ENCODE data around the gene MGAT3. TPM values are rescaled to one million over a fixed set of nuclear protein-coding genes. Genes with fewer than 3 reads are reported as not detected.

The MGAT3 gene
- total and polyA plus RNA-seq, 2 of the 13 experiments (the other 11 are each of a cell fraction or from before 2014, with no cell fraction given), result 0.11 to 0.15 TPM

GRCh38 chr22:39498802-39499201 is 42.0 kb downstream of the MGAT3 start (continued):
- TF ChIP-seq MAZ (IDR thresholded peaks at IDR 0.05; ENCODE audit: borderline replicate concordance, low read depth, low read length) (no peak), MAZ (CRISPR knock-in tag; IDR thresholded peaks at IDR 0.05; ENCODE audit: low read depth) (peak; percentile 60; the same call in 1 of the 2 replicates), SAP130 (CRISPR knock-in tag; IDR thresholded peaks at IDR 0.05; ENCODE audit: low read depth) (peak; percentile 46; the same call in 1 of the 2 replicates), TCF7 (IDR thresholded peaks at IDR 0.05; ENCODE audit: low read depth) (0 out of 2 replicates have a peak, but pooled peaks have one; percentile 20), ZMYM2 (CRISPR knock-in tag; IDR thresholded peaks at IDR 0.05) (no peak), SOX5 (CRISPR knock-in tag; IDR thresholded peaks at IDR 0.05; ENCODE audit: borderline replicate concordance) (peak; percentile 51; the same call in 1 of the 2 replicates)
- TF ChIP-seq, protein P1, sequence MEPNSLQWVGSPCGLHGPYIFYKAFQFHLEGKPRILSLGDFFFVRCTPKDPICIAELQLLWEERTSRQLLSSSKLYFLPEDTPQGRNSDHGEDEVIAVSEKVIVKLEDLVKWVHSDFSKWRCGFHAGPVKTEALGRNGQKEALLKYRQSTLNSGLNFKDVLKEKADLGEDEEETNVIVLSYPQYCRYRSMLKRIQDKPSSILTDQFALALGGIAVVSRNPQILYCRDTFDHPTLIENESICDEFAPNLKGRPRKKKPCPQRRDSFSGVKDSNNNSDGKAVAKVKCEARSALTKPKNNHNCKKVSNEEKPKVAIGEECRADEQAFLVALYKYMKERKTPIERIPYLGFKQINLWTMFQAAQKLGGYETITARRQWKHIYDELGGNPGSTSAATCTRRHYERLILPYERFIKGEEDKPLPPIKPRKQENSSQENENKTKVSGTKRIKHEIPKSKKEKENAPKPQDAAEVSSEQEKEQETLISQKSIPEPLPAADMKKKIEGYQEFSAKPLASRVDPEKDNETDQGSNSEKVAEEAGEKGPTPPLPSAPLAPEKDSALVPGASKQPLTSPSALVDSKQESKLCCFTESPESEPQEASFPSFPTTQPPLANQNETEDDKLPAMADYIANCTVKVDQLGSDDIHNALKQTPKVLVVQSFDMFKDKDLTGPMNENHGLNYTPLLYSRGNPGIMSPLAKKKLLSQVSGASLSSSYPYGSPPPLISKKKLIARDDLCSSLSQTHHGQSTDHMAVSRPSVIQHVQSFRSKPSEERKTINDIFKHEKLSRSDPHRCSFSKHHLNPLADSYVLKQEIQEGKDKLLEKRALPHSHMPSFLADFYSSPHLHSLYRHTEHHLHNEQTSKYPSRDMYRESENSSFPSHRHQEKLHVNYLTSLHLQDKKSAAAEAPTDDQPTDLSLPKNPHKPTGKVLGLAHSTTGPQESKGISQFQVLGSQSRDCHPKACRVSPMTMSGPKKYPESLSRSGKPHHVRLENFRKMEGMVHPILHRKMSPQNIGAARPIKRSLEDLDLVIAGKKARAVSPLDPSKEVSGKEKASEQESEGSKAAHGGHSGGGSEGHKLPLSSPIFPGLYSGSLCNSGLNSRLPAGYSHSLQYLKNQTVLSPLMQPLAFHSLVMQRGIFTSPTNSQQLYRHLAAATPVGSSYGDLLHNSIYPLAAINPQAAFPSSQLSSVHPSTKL (CRISPR knock-in tag; IDR thresholded peaks at IDR 0.05), result peak; percentile 8; the same call in 1 of the 2 replicates
- TF ChIP-seq, protein P2, sequence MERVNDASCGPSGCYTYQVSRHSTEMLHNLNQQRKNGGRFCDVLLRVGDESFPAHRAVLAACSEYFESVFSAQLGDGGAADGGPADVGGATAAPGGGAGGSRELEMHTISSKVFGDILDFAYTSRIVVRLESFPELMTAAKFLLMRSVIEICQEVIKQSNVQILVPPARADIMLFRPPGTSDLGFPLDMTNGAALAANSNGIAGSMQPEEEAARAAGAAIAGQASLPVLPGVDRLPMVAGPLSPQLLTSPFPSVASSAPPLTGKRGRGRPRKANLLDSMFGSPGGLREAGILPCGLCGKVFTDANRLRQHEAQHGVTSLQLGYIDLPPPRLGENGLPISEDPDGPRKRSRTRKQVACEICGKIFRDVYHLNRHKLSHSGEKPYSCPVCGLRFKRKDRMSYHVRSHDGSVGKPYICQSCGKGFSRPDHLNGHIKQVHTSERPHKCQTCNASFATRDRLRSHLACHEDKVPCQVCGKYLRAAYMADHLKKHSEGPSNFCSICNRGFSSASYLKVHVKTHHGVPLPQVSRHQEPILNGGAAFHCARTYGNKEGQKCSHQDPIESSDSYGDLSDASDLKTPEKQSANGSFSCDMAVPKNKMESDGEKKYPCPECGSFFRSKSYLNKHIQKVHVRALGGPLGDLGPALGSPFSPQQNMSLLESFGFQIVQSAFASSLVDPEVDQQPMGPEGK (CRISPR knock-in tag; IDR thresholded peaks at IDR 0.05), result peak; percentile 77
